ENCODE results near the gene DDX1. TPM values are rescaled to one million over a fixed set of nuclear protein-coding genes. Genes with fewer than 3 reads are reported as not detected.

Gene DDX1
- total RNA-seq, 1 experiment from 2014 or later: 115 TPM

DNA sequence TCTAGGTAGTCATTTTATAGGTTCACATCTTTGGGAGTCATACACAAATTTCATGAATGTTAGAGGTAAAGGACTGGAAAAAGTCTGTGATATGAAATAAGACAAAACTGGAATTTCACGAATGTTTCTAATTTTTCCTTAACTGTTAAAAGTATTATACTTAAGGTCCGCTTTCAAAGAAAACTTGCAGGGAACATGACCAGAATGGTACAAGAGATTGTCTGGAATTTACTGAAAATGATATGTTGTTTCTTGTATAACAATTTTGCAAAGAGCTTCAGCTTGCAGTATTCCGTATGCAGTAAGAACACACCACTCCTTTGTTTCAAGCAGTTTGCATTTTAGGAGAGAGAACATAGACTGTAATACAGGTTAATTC is 1.6 kb downstream of the DDX1 start (continued):
- TF ChIP-seq, protein P1, sequence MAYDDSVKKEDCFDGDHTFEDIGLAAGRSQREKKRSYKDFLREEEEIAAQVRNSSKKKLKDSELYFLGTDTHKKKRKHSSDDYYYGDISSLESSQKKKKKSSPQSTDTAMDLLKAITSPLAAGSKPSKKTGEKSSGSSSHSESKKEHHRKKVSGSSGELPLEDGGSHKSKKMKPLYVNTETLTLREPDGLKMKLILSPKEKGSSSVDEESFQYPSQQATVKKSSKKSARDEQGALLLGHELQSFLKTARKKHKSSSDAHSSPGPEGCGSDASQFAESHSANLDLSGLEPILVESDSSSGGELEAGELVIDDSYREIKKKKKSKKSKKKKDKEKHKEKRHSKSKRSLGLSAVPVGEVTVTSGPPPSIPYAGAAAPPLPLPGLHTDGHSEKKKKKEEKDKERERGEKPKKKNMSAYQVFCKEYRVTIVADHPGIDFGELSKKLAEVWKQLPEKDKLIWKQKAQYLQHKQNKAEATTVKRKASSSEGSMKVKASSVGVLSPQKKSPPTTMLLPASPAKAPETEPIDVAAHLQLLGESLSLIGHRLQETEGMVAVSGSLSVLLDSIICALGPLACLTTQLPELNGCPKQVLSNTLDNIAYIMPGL (CRISPR knock-in tag; IDR thresholded peaks at IDR 0.05): no peak
- TF ChIP-seq MYBL2 (CRISPR knock-in tag; IDR thresholded peaks at IDR 0.05): no peak
- TF ChIP-seq, protein P2, sequence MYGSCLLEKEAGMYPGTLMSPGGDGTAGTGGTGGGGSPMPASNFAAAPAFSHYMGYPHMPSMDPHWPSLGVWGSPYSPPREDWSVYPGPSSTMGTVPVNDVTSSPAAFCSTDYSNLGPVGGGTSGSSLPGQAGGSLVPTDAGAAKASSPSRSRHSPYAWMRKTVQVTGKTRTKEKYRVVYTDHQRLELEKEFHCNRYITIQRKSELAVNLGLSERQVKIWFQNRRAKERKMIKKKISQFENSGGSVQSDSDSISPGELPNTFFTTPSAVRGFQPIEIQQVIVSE (CRISPR knock-in tag; IDR thresholded peaks at IDR 0.05; ENCODE audit: borderline replicate concordance): no peak
- TF ChIP-seq, protein P3, sequence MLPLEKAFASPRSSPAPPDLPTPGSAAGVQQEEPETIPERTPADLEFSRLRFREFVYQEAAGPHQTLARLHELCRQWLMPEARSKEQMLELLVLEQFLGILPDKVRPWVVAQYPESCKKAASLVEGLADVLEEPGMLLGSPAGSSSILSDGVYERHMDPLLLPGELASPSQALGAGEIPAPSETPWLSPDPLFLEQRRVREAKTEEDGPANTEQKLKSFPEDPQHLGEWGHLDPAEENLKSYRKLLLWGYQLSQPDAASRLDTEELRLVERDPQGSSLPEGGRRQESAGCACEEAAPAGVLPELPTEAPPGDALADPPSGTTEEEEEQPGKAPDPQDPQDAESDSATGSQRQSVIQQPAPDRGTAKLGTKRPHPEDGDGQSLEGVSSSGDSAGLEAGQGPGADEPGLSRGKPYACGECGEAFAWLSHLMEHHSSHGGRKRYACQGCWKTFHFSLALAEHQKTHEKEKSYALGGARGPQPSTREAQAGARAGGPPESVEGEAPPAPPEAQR (CRISPR knock-in tag; IDR thresholded peaks at IDR 0.05): no peak
- no peak for TF ChIP-seq TEAD1 (CRISPR knock-in tag; IDR thresholded peaks at IDR 0.05)

DNA sequence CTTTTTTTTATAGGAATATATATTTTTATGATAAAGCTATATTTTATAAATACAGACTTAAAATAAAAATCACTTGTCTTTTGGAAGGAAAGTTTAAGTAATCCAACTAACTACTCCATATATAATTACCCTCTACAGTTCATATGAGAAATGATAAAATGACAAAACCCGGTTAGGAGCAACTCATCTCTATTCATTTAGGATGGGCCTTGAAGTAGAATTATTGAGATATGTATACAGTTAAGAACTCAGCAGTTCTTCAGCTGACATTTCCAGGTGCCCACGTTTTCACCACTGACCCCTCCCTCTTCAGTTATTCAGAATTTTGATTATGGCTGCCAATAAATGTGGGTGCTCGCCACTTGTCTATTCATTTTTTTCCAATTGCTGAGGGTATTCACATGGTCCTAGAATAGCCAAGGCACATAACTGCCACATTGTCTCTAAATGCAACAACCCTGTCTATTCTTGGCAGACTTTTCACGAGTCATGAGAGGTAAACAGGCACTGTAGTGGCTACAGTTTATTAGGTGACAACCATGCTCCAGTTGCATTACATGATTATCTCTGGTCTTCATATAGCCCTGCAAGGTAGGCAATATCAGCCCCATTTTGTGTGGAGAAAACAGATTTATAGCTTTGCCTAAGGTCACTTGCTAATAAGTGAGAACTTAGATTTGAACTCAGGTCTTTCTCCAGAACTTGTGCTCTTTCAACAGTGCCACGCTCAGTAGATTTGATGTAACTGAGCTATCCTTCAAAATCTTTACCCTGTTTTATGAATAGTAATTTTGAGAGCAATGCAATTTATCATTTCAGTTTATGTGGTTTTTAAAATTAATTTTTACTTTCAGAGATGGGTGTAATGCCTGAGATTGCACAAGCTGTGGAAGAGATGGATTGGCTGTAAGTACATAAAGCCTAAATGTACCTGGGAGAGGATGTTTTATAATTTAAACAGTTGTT is 2.9 kb downstream of the DDX1 start:
- no peak for TF ChIP-seq ZNF138 (CRISPR knock-in tag; conservative IDR thresholded peaks at IDR 0.05)
- TF ChIP-seq MYBL2 (CRISPR knock-in tag; IDR thresholded peaks at IDR 0.05): no peak
- TF ChIP-seq, protein P4, sequence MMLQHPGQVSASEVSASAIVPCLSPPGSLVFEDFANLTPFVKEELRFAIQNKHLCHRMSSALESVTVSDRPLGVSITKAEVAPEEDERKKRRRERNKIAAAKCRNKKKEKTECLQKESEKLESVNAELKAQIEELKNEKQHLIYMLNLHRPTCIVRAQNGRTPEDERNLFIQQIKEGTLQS (CRISPR knock-in tag; conservative IDR thresholded peaks at IDR 0.05): no peak
- TF ChIP-seq, protein P5, sequence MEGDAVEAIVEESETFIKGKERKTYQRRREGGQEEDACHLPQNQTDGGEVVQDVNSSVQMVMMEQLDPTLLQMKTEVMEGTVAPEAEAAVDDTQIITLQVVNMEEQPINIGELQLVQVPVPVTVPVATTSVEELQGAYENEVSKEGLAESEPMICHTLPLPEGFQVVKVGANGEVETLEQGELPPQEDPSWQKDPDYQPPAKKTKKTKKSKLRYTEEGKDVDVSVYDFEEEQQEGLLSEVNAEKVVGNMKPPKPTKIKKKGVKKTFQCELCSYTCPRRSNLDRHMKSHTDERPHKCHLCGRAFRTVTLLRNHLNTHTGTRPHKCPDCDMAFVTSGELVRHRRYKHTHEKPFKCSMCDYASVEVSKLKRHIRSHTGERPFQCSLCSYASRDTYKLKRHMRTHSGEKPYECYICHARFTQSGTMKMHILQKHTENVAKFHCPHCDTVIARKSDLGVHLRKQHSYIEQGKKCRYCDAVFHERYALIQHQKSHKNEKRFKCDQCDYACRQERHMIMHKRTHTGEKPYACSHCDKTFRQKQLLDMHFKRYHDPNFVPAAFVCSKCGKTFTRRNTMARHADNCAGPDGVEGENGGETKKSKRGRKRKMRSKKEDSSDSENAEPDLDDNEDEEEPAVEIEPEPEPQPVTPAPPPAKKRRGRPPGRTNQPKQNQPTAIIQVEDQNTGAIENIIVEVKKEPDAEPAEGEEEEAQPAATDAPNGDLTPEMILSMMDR (IDR thresholded peaks at IDR 0.05): no peak
- TF ChIP-seq EMX1 (CRISPR knock-in tag; IDR thresholded peaks at IDR 0.05): no peak
- no peak for TF ChIP-seq TEAD4 (CRISPR knock-in tag; IDR thresholded peaks at IDR 0.05)
- no peak for TF ChIP-seq ZNF121 (CRISPR knock-in tag; IDR thresholded peaks at IDR 0.05)
- no peak for TF ChIP-seq CBFB (CRISPR knock-in tag; IDR thresholded peaks at IDR 0.05; ENCODE audit: low read depth)
- no peak for TF ChIP-seq FOXJ3 (CRISPR knock-in tag; IDR thresholded peaks at IDR 0.05; ENCODE audit: borderline replicate concordance)
- TF ChIP-seq RELA (CRISPR knock-in tag; IDR thresholded peaks at IDR 0.05; ENCODE audit: borderline replicate concordance): no peak
- TF ChIP-seq, protein P6, sequence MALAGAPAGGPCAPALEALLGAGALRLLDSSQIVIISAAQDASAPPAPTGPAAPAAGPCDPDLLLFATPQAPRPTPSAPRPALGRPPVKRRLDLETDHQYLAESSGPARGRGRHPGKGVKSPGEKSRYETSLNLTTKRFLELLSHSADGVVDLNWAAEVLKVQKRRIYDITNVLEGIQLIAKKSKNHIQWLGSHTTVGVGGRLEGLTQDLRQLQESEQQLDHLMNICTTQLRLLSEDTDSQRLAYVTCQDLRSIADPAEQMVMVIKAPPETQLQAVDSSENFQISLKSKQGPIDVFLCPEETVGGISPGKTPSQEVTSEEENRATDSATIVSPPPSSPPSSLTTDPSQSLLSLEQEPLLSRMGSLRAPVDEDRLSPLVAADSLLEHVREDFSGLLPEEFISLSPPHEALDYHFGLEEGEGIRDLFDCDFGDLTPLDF (CRISPR knock-in tag; IDR thresholded peaks at IDR 0.05): no peak
- no peak for TF ChIP-seq NFATC4 (CRISPR knock-in tag; IDR thresholded peaks at IDR 0.05)
- no peak overlapping the region for H3K4me3 Mint-ChIP-seq
- H3K9me3 Mint-ChIP-seq: no peaks in the 10 kb centered on the region
- peaks cover 16% of the 10 kb centered on the region for H3K4me1 Mint-ChIP-seq
- no peak for DNase-seq (ENCODE audit: low spot score)
- POLR2A ChIA-PET: no interaction called here
- H3K27me3 Mint-ChIP-seq (ENCODE audit: low read depth): no peaks in the 10 kb centered on the region; the same call in 1 of the 2 replicates
- ATAC-seq: no peak
- peaks cover 38% of the 10 kb centered on the region for H3K36me3 Mint-ChIP-seq
- H3K27ac Mint-ChIP-seq: no peak overlapping the region
- CTCF ChIA-PET: no interaction called here

Measured in WTC11 (cell line).